WTC11 (cell line): ENCODE results near the gene VPS18. TPM values are rescaled to one million over a fixed set of nuclear protein-coding genes. Genes with fewer than 3 reads are reported as not detected.
A peak's percentile ranks its signal among the peaks of the same experiment; 100 is the strongest.

Experiments
- AFF4 ChIP-seq: sonication (generic); formaldehyde crosslinking; IDR thresholded peaks from 2 replicates; pipeline ENCODE4 v1.8.1; 2023; ENCODE audit warnings: mild to moderate bottlenecking, missing genetic modification reagents, borderline replicate concordance
- AR ChIP-seq: fragments of 250-450 bp; sonication (Bioruptor Pico); IDR thresholded peaks from 2 replicates; pipeline ENCODE4 v1.9.0; 2021; ENCODE audit warnings: mild to moderate bottlenecking
- CREB1 ChIP-seq: sonication (generic); formaldehyde crosslinking; IDR thresholded peaks from 2 replicates; pipeline ENCODE4 v1.8.0; 2023; ENCODE audit warnings: mild to moderate bottlenecking, missing genetic modification reagents
- E2F1 ChIP-seq: sonication (generic); formaldehyde crosslinking; IDR thresholded peaks from 2 replicates; pipeline ENCODE4 v1.8.0; 2022; ENCODE audit warnings: mild to moderate bottlenecking, missing genetic modification reagents
- E2F5 ChIP-seq: sonication (generic); formaldehyde crosslinking; IDR thresholded peaks from 2 replicates; pipeline ENCODE4 v1.8.1; 2022; ENCODE audit warnings: mild to moderate bottlenecking, moderate library complexity, missing genetic modification reagents
- FOXP1 ChIP-seq: sonication (generic); formaldehyde crosslinking; IDR thresholded peaks from 2 replicates; pipeline ENCODE4 v1.8.0; 2022; ENCODE audit warnings: missing genetic modification reagents, mild to moderate bottlenecking, moderate library complexity, borderline replicate concordance
- FOXP4 ChIP-seq: sonication (generic); formaldehyde crosslinking; IDR thresholded peaks from 2 replicates; pipeline ENCODE4 v1.8.0; 2022; ENCODE audit warnings: mild to moderate bottlenecking, missing genetic modification reagents
- GRHL2 ChIP-seq: fragments of 250-450 bp; sonication (Bioruptor Pico); IDR thresholded peaks from 2 replicates; pipeline ENCODE4 v1.8.0; 2022; ENCODE audit warnings: mild to moderate bottlenecking, moderate library complexity; ENCODE audit not compliant: insufficient replicate concordance, severe bottlenecking
- JAZF1 ChIP-seq: fragments of 250-450 bp; sonication (Bioruptor Pico); IDR thresholded peaks from 2 replicates; pipeline ENCODE4 v1.9.0; 2021; ENCODE audit warnings: moderate library complexity, mild to moderate bottlenecking, inconsistent platforms
- NFATC4 ChIP-seq: fragments of 250-450 bp; sonication (Bioruptor Pico); IDR thresholded peaks from 2 replicates; pipeline ENCODE4 v1.9.0; 2021; ENCODE audit warnings: mild to moderate bottlenecking
- NFE2L1 ChIP-seq: sonication (generic); formaldehyde crosslinking; IDR thresholded peaks from 2 replicates; pipeline ENCODE4 v1.8.1; 2023; ENCODE audit warnings: missing genetic modification reagents
- NR2C2 ChIP-seq: sonication (generic); formaldehyde crosslinking; IDR thresholded peaks from 2 replicates; pipeline ENCODE4 v1.8.0; 2022; ENCODE audit warnings: mild to moderate bottlenecking, missing genetic modification reagents
- OVOL2 ChIP-seq: fragments of 250-450 bp; sonication (Bioruptor Pico); IDR thresholded peaks from 2 replicates; pipeline ENCODE4 v1.9.0; 2021; ENCODE audit warnings: mild to moderate bottlenecking, borderline replicate concordance
- PRRX2 ChIP-seq: fragments of 250-450 bp; sonication (Bioruptor Pico); IDR thresholded peaks from 2 replicates; pipeline ENCODE4 v1.8.0; 2021; ENCODE audit warnings: mild to moderate bottlenecking
- RELA ChIP-seq: sonication (generic); formaldehyde crosslinking; IDR thresholded peaks from 2 replicates; pipeline ENCODE4 v1.8.1; 2022; ENCODE audit warnings: missing genetic modification reagents, mild to moderate bottlenecking, borderline replicate concordance
- SOX15 ChIP-seq: fragments of 250-450 bp; sonication (Bioruptor Pico); IDR thresholded peaks from 2 replicates; pipeline ENCODE4 v1.9.0; 2021; ENCODE audit warnings: mild to moderate bottlenecking
- SP1 ChIP-seq: sonication (generic); formaldehyde crosslinking; conservative IDR thresholded peaks from 2 replicates; pipeline ENCODE4 v1.8.1; 2022; ENCODE audit warnings: missing genetic modification reagents
- STAT6 ChIP-seq: sonication (generic); formaldehyde crosslinking; conservative IDR thresholded peaks from 2 replicates; pipeline ENCODE4 v1.8.1; 2023; ENCODE audit warnings: mild to moderate bottlenecking, low read depth, missing genetic modification reagents, moderate library complexity
- TEAD1 ChIP-seq: sonication (generic); formaldehyde crosslinking; IDR thresholded peaks from 2 replicates; pipeline ENCODE4 v1.8.0; 2022; ENCODE audit warnings: mild to moderate bottlenecking, missing genetic modification reagents
- USF2 ChIP-seq: sonication (generic); formaldehyde crosslinking; IDR thresholded peaks from 2 replicates; pipeline ENCODE4 v1.8.1; 2023; ENCODE audit warnings: mild to moderate bottlenecking, missing genetic modification reagents, moderate library complexity
- ZNF121 ChIP-seq: sonication (generic); formaldehyde crosslinking; IDR thresholded peaks from 2 replicates; pipeline ENCODE4 v1.8.0; 2023; ENCODE audit warnings: missing genetic modification reagents
- ZNF138 ChIP-seq: sonication (generic); formaldehyde crosslinking; conservative IDR thresholded peaks from 2 replicates; pipeline ENCODE4 v1.8.1; 2022; ENCODE audit warnings: mild to moderate bottlenecking, moderate library complexity, missing genetic modification reagents
- ZNF232 ChIP-seq: sonication (generic); formaldehyde crosslinking; IDR thresholded peaks from 2 replicates; pipeline ENCODE4 v1.8.0; 2022; ENCODE audit warnings: mild to moderate bottlenecking, missing genetic modification reagents
- ZNF263 ChIP-seq: sonication (generic); formaldehyde crosslinking; IDR thresholded peaks from 2 replicates; pipeline ENCODE4 v1.8.1; 2022; ENCODE audit warnings: low read depth, mild to moderate bottlenecking, moderate library complexity, missing genetic modification reagents
- total RNA-seq: library from RNA; stranded (reverse); gene quantifications from 3 replicates; pipeline ENCODE4 v1.2.3, GENCODE V29; 2021

The VPS18 gene
- total RNA-seq, 1 experiment from 2014 or later: 27.3 TPM

GRCh38 chr15:40930430-40931299 is 36.4 kb downstream of the VPS18 start (continued):
- TF ChIP-seq AR (CRISPR knock-in tag) (no peak), SOX15 (no peak), JAZF1 (CRISPR knock-in tag) (no peak), E2F1 (CRISPR knock-in tag) (peak; percentile 24; the same call in 1 of the 2 replicates), RELA (CRISPR knock-in tag) (no peak), ZNF121 (CRISPR knock-in tag) (no peak), NR2C2 (CRISPR knock-in tag) (no peak), AFF4 (CRISPR knock-in tag) (no peak), GRHL2 (CRISPR knock-in tag) (no peak), USF2 (CRISPR knock-in tag) (0 out of 2 replicates have a peak, but pooled peaks have one; percentile 30), CREB1 (0 out of 2 replicates have a peak, but pooled peaks have one; percentile 38), STAT6 (no peak), PRRX2 (CRISPR knock-in tag) (no peak), ZNF138 (CRISPR knock-in tag) (no peak), ZNF263 (CRISPR knock-in tag) (no peak), FOXP1 (CRISPR knock-in tag) (peak; percentile 69; the same call in 1 of the 2 replicates), NFE2L1 (CRISPR knock-in tag) (0 out of 2 replicates have a peak, but pooled peaks have one; percentile 21), NFATC4 (CRISPR knock-in tag) (no peak), OVOL2 (CRISPR knock-in tag) (no peak), E2F5 (CRISPR knock-in tag) (no peak; the same call in 1 of the 2 replicates), SP1 (peak; percentile 64), TEAD1 (CRISPR knock-in tag) (peak; percentile 33; the same call in 1 of the 2 replicates), ZNF232 (CRISPR knock-in tag) (peak; percentile 52; the same call in 1 of the 2 replicates), FOXP4 (CRISPR knock-in tag) (peak; percentile 75; the same call in 1 of the 2 replicates)
